HG03558 (cell line): ENCODE data around the gene LDB2.
"Not testable (repeated sequence)": the region's sequence is repeated elsewhere in the genome, so short reads cannot be mapped to it uniquely, and the experiment has no call there.

Source experiments
- ATAC-seq: cut with Tn5 transposase; IDR thresholded peaks from one replicate; pipeline ENCODE4 v1.9.1; 2021; ENCODE audit warnings: moderate number of reproducible peaks; ENCODE audit not compliant: unreplicated experiment; ENCODE audit errors: extremely low read depth

Gene LDB2

GRCh38 chr4:16665942-16666551 lies 232.4 kb downstream of the LDB2 start:
- ATAC-seq = no peak

GRCh38 chr4:16663732-16664131 lies 234.7 kb downstream of the LDB2 start:
- no peak for ATAC-seq

- no peak for ATAC-seq
These were observed 235.1 kb downstream of the LDB2 start for GRCh38 chr4:16663307-16663706.

GRCh38 chr4:16661813-16662212 lies 236.6 kb downstream of the LDB2 start:
- no peak for ATAC-seq

GRCh38 chr4:16660656-16661055 lies 237.8 kb downstream of the LDB2 start:
- no peak for ATAC-seq

GRCh38 chr4:16659694-16660093 lies 238.8 kb downstream of the LDB2 start:
- ATAC-seq = no peak

- ATAC-seq = no peak
These were observed 239.4 kb downstream of the LDB2 start for GRCh38 chr4:16659079-16659478.

GRCh38 chr4:16658183-16658582 lies 240.3 kb downstream of the LDB2 start:
- no peak for ATAC-seq

- ATAC-seq = no peak
These were observed 243.3 kb downstream of the LDB2 start for GRCh38 chr4:16655111-16655510.

- ATAC-seq = no peak
These were observed 245.6 kb downstream of the LDB2 start for GRCh38 chr4:16652732-16653305.

- no peak for ATAC-seq
These were observed 252.0 kb downstream of the LDB2 start for GRCh38 chr4:16646459-16646858.

- ATAC-seq = no peak
These were observed 254.6 kb downstream of the LDB2 start for GRCh38 chr4:16643893-16644292.

GRCh38 chr4:16642897-16643296 lies 255.5 kb downstream of the LDB2 start:
- no peak for ATAC-seq

- no peak for ATAC-seq
These were observed 256.5 kb downstream of the LDB2 start for GRCh38 chr4:16641971-16642370.

GRCh38 chr4:16636912-16637630 lies 261.4 kb downstream of the LDB2 start:
- no peak for ATAC-seq

GRCh38 chr4:16636304-16636703 lies 262.1 kb downstream of the LDB2 start:
- no peak for ATAC-seq

- not testable (repeated sequence) for ATAC-seq
These were observed 269.2 kb downstream of the LDB2 start for GRCh38 chr4:16629274-16629673.

- ATAC-seq = not testable (repeated sequence)
These were observed 269.6 kb downstream of the LDB2 start for GRCh38 chr4:16628835-16629234.

- no peak for ATAC-seq
These were observed 270.4 kb downstream of the LDB2 start for GRCh38 chr4:16627999-16628398.

GRCh38 chr4:16626945-16627344 lies 271.5 kb downstream of the LDB2 start:
- no peak for ATAC-seq

GRCh38 chr4:16622826-16623225 lies 275.6 kb downstream of the LDB2 start:
- ATAC-seq = no peak

- ATAC-seq = no peak
These were observed 281.0 kb downstream of the LDB2 start for GRCh38 chr4:16617435-16617834.
